GM12864 (cell line): ENCODE measurements around the gene GLIPR1L2.

Experiments used
- DNase-seq: peaks from one replicate; pipeline ENCODE4 v3.0.0-alpha.2; 2011; ENCODE audit warnings: low read depth
- H3K4me3 ChIP-seq: 2 replicates; pipeline ENCODE4 v1.5.1; 2011; ENCODE audit warnings: mild to moderate bottlenecking, low read depth, low read length, control low read depth
- TF ChIP-seq, protein P1 (sequence below): IDR thresholded peaks from 2 replicates; pipeline ENCODE4 v1.5.1; 2011; ENCODE audit warnings: low read depth, mild to moderate bottlenecking, moderate library complexity, low read length, control low read depth, inconsistent platforms; ENCODE audit errors: missing control alignments

GLIPR1L2 gene

DNA sequence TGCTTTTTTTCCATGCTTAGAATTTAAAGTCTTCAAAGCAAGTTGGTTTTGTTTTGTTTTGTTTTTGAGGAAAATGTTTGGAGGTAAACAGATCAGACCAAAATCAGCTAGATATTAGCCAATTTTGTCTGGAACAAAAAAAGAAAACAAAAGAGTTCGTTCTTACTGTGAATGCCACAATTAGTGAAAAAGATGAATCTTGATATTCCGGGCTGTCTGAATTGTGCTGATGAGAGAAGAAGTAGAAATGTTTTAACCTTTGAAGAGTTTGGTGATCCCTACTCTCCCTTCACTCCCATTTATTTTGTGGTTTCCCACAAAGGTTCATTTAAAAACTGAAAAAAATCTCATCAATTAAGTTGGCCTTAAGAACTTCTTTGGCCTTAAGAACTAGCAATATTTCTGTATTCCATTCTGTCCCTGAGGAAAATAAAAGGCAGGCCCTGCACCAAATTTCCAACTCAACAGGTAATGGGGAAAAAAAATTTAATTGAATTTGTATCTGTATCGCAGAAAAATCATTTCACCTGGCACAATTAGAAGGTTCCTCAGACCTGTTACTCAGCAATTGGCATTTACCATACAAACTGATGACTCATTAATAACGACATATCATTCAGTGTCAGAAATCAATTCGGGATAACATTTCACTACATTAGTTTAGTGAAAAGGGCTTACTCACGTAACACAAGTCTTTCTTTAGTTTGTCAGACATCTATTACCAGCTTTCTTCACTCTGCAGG is 562 bp upstream of the GLIPR1L2 start:
- DNase-seq = no peak
- H3K4me3 ChIP-seq = peak overlapping the region; percentile 82
- TF ChIP-seq, protein P1, sequence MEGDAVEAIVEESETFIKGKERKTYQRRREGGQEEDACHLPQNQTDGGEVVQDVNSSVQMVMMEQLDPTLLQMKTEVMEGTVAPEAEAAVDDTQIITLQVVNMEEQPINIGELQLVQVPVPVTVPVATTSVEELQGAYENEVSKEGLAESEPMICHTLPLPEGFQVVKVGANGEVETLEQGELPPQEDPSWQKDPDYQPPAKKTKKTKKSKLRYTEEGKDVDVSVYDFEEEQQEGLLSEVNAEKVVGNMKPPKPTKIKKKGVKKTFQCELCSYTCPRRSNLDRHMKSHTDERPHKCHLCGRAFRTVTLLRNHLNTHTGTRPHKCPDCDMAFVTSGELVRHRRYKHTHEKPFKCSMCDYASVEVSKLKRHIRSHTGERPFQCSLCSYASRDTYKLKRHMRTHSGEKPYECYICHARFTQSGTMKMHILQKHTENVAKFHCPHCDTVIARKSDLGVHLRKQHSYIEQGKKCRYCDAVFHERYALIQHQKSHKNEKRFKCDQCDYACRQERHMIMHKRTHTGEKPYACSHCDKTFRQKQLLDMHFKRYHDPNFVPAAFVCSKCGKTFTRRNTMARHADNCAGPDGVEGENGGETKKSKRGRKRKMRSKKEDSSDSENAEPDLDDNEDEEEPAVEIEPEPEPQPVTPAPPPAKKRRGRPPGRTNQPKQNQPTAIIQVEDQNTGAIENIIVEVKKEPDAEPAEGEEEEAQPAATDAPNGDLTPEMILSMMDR = no peak

DNA sequence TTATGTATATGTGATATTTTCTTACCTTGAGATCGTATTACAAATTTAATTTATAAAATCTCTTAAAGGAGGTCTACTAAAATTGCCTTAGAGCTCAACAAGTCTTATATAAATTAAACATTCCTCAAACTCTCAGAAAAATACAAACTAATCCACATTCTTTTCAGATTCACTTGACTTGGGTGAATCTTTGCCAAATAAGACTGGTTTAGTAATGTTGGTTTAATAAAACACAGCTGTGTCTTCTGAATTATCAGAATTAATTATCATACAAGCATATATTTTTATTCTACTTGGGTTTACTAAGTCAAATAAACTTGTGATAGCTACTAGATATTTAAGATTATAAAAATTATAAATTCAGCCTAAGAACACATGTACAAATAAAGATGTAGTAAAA is 13.3 kb downstream of the GLIPR1L2 start:
- TF ChIP-seq, protein P1 = no peak
- no peak overlapping the region for H3K4me3 ChIP-seq
- DNase-seq = no peak

DNA sequence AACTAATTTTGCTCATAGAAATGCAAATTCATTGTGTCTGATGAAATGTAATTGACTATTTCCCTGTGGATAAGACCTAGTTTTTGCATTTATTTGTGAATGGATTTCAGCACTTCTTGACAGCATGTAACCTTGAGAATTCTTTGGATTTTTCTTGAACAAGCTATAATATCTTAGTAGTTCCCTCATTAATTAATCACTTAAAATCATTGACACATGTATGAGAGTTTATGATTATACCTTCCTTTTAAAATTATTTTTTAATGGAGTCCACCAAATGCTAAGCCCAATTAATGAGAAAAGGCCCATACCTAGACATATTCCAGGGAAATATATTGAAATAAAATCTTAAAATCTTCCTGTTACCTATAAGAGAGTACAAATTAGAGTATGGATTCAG is 16.8 kb downstream of the GLIPR1L2 start:
- TF ChIP-seq, protein P1 = no peak
- H3K4me3 ChIP-seq = no peak overlapping the region
- DNase-seq = no peak

DNA sequence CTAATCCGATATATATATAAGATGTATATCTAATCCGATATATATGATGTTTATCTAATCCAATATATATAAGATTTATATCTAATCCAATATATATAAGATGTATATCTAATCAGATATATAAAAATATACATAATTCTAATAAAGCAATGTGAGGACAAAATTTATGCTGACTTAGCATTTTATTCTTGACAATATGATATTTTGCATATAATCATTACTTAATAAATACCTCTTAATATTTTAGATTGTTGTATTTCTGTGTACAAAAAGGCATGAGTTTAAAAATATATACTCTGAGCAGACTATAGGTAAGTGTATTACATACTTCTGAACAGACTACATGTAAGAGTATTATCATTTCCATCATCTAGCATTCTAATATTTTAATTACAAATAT is 18.9 kb downstream of the GLIPR1L2 start:
- TF ChIP-seq, protein P1 = no peak
- DNase-seq = no peak
- H3K4me3 ChIP-seq = no peak overlapping the region

DNA sequence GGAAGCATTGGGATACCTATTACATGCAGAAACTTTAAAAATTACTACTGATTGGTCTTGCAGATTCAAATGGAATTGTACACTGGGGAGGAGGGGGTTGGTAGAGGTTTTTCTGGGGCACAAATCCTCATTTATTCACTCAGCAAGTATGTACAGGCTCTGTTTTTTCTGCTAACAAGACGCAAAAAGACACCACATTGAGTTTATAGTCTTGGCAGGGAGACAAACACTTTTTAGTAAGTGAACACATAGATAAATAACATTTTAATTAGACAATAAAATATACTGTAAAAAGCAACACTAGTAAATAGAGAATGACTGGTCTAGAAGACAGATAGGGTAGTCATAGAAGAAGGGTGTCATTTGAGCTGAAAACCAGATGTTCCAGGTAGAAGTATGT is 23.8 kb downstream of the GLIPR1L2 start:
- TF ChIP-seq, protein P1 = no peak
- no peak overlapping the region for H3K4me3 ChIP-seq
- no peak for DNase-seq

DNA sequence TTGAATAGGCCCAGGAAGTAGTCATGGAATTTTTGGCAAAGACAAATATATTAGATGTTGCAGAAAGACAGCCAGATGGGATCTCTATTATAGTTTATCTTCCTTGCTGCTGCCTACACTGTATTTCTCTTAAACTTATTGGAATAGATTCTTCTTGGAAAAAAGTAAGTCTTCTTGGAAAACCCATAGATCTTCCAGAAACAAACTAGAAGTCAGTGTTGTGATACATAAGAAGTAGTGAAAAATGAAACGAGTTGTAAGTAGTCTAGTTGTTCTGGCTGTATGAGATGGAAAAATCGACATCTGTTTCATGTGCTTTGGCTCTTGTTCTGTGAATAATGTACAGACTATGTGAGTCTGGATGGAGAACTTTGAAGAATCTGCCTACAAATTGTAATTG is 29.0 kb downstream of the GLIPR1L2 start:
- TF ChIP-seq, protein P1 = no peak
- no peak overlapping the region for H3K4me3 ChIP-seq
- DNase-seq = no peak

DNA sequence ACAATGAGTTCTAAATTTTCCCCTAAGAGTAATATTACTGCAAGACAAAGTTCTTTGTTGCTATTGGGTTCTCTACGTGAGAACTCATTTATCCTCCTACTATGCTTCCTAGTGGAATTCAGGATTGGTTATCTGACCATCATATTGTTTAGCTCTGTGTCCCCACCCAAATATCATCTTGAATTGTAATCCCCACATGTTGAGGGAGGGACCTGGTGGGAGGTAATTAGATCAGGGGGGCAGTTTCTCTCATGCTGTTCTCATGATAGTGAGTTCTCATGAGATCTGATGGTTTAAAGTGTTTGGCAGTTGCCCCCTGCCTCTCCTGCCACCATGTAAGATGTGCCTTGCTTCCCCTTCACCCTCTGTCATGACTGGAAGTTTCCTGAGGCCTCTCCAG is 36.6 kb downstream of the GLIPR1L2 start:
- no peak for DNase-seq
- TF ChIP-seq, protein P1 = no peak
- H3K4me3 ChIP-seq = no peak overlapping the region
